GM23338 (cell line): ENCODE data around the gene TTC39B. TPM values are rescaled to one million over a fixed set of nuclear protein-coding genes. Genes with fewer than 3 reads are reported as not detected.

Experiments used
- ATAC-seq: fragments of 200-7000 bp; cut with Tn5 transposase; 3 replicates; pipeline ENCODE4 v1.9.1; 2020
- DNase-seq: peaks from one replicate; pipeline ENCODE4 v3.0.0-alpha.2; 2015; ENCODE audit warnings: low spot score
- H2AFZ ChIP-seq: fragments of 200-600 bp; sonication (generic); 2 replicates; pipeline ENCODE4 v1.8.0; 2016; ENCODE audit warnings: antibody characterized with exemption, mild to moderate bottlenecking, moderate library complexity
- H3F3A ChIP-seq: fragments of 200-600 bp; sonication (generic); replicated peaks from 2 replicates; pipeline ENCODE4 v1.8.0; 2017; ENCODE audit warnings: antibody characterized with exemption, mixed run types, low read depth
- H3K27ac ChIP-seq: fragments of 200-600 bp; sonication (generic); 2 replicates; pipeline ENCODE4 v1.6.1; 2016; ENCODE audit warnings: low read depth
- H3K27me3 ChIP-seq: fragments of 200-600 bp; sonication (generic); 2 replicates; pipeline ENCODE4 v1.8.0; 2016; ENCODE audit warnings: mild to moderate bottlenecking, mixed run types, moderate library complexity; ENCODE audit not compliant: insufficient read depth
- H3K36me3 ChIP-seq: fragments of 200-600 bp; sonication (generic); 2 replicates; pipeline ENCODE4 v1.8.0; 2016; ENCODE audit warnings: mild to moderate bottlenecking; ENCODE audit not compliant: insufficient read depth
- H3K4me1 ChIP-seq: fragments of 200-600 bp; sonication (generic); 2 replicates; pipeline ENCODE4 v1.8.0; 2016; ENCODE audit warnings: mild to moderate bottlenecking, moderate library complexity; ENCODE audit not compliant: insufficient read depth
- H3K4me2 ChIP-seq: fragments of 200-600 bp; sonication (generic); 2 replicates; pipeline ENCODE4 v1.7.1; 2017; ENCODE audit warnings: mixed run types
- H3K4me3 ChIP-seq: fragments of 200-600 bp; sonication (generic); 2 replicates; pipeline ENCODE4 v1.6.1; 2016; ENCODE audit warnings: mixed run types
- H3K79me2 ChIP-seq: fragments of 200-600 bp; sonication (generic); replicated peaks from 2 replicates; pipeline ENCODE4 v1.8.0; 2017; ENCODE audit warnings: mild to moderate bottlenecking; ENCODE audit not compliant: insufficient read depth
- H3K9me2 ChIP-seq: fragments of 200-600 bp; sonication (generic); 2 replicates; pipeline ENCODE4 v1.8.0; 2017; ENCODE audit not compliant: insufficient read depth
- H4K20me1 ChIP-seq: fragments of 200-600 bp; sonication (generic); replicated peaks from 2 replicates; pipeline ENCODE4 v1.8.0; 2017; ENCODE audit warnings: mild to moderate bottlenecking; ENCODE audit not compliant: insufficient read depth
- H3K27ac Mint-ChIP-seq: 2 replicates; pipeline ENCODE4 v1.8.0; 2020; ENCODE audit warnings: inconsistent platforms, mild to moderate bottlenecking, moderate library complexity, mixed read lengths
- H3K27me3 Mint-ChIP-seq: 3 replicates; pipeline ENCODE4 v1.8.0; 2022; ENCODE audit warnings: low read depth, mild to moderate bottlenecking, moderate library complexity, mixed read lengths, inconsistent platforms; ENCODE audit not compliant: insufficient read depth, poor library complexity
- H3K36me3 Mint-ChIP-seq: 3 replicates; pipeline ENCODE4 v1.8.0; 2021; ENCODE audit warnings: low read depth, mild to moderate bottlenecking, inconsistent platforms, moderate library complexity, mixed read lengths
- H3K4me1 Mint-ChIP-seq: 3 replicates; pipeline ENCODE4 v1.8.0; 2020; ENCODE audit warnings: mild to moderate bottlenecking, inconsistent platforms, mixed read lengths
- H3K4me3 Mint-ChIP-seq: 3 replicates; pipeline ENCODE4 v1.8.0; 2021; ENCODE audit warnings: moderate library complexity, mild to moderate bottlenecking, inconsistent platforms, mixed read lengths
- H3K9me3 Mint-ChIP-seq: 3 replicates; pipeline ENCODE4 v1.8.0; 2020; ENCODE audit warnings: moderate library complexity, mild to moderate bottlenecking, inconsistent platforms, mixed read lengths
- EZH2 ChIP-seq: fragments of 200-600 bp; sonication (generic); IDR thresholded peaks from one replicate; pipeline ENCODE4 v1.8.0; 2017; ENCODE audit warnings: antibody characterized with exemption, mild to moderate bottlenecking, low read depth; ENCODE audit not compliant: unreplicated experiment
- ZNF114 ChIP-seq: fragments of 250-450 bp; sonication (Bioruptor Pico); IDR thresholded peaks from 2 replicates; pipeline ENCODE4 v1.5.0; 2020; ENCODE audit warnings: mild to moderate bottlenecking, moderate library complexity
- ZNF331 ChIP-seq: fragments of 250-450 bp; sonication (Bioruptor Pico); IDR thresholded peaks from 2 replicates; pipeline ENCODE4 v1.5.0; 2020; ENCODE audit warnings: low read depth, mild to moderate bottlenecking, moderate library complexity
- polyA plus RNA-seq: library from polyadenylated mRNA; unstranded; fragments of >200 nt; fragmentation: Nextera tagmentation; extraction: Ambion mirVana; gene quantifications from 2 replicates; pipeline ENCODE4 v1.2.1, GENCODE V29; 2016
- total RNA-seq: library from RNA; depleted of rRNA; stranded (reverse); fragments of >200 nt; shearing (Covaris generic); gene quantifications from 2 replicates; pipeline ENCODE4 v1.2.3, GENCODE V29; 2014
- TF ChIP-seq, protein P1 (sequence below): fragments of 250-450 bp; sonication (Bioruptor Pico); IDR thresholded peaks from 2 replicates; pipeline ENCODE4 v1.5.0; 2020; ENCODE audit warnings: mild to moderate bottlenecking, moderate library complexity
- TF ChIP-seq, protein P2 (sequence below), 2 experiments: fragments of 200-600 bp in 1 of 2; sonication (generic) in 1 of 2; conservative IDR thresholded peaks; 2 replicates each; pipeline versions ENCODE4 v1.5.1 to v1.6.1; 2016 to 2017; ENCODE audit warnings: antibody characterized with exemption in 2 of 2, low read depth in 2 of 2, mild to moderate bottlenecking in 2 of 2, moderate library complexity in 1 of 2

The TTC39B gene
- total and polyA plus RNA-seq, 2 experiments from 2014 or later = 2.8 to 11.1 TPM

DNA sequence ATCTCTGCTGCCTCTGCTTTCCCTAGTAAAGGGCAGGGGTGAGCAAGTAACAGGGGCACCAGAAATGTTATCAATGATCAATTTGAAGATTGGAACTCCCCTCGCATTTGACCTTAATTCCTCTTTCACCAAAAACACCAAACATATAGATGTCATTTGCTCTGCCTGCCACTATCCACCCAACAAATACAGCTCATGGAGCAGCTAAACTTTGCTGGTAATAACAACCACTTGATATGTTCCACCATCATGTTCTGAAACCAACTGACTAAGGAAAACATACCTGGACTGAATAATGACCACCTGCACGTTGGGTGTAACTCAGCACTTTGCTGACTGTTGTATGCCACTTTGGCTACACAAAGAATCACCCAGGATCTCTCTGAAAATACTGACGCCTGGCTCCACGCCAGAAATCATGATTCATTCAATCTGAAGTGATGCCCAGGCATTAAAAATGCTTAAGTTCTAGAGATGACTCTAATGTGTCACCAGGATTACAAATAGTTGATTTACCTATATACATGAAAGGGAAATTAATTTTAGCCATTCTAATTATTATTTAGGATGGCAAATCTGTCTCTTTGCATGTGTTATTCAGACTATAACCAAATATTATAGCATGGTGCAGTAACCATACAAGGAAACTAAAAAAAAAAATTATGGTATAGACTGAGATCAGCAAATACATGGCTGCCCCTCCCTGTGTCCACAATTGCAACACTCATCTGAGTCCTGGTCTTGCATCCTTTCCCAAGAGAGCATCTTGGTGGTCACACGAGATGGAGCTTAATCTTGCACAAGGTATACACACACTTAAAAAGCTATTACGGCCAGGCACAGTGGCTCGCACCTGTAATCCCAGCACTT lies 43.1 kb upstream of the TTC39B start (continued):
- TF ChIP-seq, protein P1, sequence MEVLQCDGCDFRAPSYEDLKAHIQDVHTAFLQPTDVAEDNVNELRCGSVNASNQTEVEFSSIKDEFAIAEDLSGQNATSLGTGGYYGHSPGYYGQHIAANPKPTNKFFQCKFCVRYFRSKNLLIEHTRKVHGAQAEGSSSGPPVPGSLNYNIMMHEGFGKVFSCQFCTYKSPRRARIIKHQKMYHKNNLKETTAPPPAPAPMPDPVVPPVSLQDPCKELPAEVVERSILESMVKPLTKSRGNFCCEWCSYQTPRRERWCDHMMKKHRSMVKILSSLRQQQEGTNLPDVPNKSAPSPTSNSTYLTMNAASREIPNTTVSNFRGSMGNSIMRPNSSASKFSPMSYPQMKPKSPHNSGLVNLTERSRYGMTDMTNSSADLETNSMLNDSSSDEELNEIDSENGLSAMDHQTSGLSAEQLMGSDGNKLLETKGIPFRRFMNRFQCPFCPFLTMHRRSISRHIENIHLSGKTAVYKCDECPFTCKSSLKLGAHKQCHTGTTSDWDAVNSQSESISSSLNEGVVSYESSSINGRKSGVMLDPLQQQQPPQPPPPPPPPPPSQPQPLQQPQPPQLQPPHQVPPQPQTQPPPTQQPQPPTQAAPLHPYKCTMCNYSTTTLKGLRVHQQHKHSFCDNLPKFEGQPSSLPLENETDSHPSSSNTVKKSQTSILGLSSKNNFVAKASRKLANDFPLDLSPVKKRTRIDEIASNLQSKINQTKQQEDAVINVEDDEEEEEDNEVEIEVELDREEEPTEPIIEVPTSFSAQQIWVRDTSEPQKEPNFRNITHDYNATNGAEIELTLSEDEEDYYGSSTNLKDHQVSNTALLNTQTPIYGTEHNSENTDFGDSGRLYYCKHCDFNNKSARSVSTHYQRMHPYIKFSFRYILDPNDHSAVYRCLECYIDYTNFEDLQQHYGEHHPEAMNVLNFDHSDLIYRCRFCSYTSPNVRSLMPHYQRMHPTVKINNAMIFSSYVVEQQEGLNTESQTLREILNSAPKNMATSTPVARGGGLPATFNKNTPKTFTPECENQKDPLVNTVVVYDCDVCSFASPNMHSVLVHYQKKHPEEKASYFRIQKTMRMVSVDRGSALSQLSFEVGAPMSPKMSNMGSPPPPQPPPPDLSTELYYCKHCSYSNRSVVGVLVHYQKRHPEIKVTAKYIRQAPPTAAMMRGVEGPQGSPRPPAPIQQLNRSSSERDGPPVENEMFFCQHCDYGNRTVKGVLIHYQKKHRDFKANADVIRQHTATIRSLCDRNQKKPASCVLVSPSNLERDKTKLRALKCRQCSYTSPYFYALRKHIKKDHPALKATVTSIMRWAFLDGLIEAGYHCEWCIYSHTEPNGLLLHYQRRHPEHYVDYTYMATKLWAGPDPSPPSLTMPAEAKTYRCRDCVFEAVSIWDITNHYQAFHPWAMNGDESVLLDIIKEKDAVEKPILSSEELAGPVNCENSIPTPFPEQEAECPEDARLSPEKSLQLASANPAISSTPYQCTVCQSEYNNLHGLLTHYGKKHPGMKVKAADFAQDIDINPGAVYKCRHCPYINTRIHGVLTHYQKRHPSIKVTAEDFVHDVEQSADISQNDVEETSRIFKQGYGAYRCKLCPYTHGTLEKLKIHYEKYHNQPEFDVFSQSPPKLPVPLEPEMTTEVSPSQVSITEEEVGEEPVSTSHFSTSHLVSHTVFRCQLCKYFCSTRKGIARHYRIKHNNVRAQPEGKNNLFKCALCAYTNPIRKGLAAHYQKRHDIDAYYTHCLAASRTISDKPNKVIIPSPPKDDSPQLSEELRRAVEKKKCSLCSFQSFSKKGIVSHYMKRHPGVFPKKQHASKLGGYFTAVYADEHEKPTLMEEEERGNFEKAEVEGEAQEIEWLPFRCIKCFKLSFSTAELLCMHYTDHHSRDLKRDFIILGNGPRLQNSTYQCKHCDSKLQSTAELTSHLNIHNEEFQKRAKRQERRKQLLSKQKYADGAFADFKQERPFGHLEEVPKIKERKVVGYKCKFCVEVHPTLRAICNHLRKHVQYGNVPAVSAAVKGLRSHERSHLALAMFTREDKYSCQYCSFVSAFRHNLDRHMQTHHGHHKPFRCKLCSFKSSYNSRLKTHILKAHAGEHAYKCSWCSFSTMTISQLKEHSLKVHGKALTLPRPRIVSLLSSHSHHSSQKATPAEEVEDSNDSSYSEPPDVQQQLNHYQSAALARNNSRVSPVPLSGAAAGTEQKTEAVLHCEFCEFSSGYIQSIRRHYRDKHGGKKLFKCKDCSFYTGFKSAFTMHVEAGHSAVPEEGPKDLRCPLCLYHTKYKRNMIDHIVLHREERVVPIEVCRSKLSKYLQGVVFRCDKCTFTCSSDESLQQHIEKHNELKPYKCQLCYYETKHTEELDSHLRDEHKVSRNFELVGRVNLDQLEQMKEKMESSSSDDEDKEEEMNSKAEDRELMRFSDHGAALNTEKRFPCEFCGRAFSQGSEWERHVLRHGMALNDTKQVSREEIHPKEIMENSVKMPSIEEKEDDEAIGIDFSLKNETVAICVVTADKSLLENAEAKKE (CRISPR knock-in tag) = no peak
- TF ChIP-seq, protein P2, sequence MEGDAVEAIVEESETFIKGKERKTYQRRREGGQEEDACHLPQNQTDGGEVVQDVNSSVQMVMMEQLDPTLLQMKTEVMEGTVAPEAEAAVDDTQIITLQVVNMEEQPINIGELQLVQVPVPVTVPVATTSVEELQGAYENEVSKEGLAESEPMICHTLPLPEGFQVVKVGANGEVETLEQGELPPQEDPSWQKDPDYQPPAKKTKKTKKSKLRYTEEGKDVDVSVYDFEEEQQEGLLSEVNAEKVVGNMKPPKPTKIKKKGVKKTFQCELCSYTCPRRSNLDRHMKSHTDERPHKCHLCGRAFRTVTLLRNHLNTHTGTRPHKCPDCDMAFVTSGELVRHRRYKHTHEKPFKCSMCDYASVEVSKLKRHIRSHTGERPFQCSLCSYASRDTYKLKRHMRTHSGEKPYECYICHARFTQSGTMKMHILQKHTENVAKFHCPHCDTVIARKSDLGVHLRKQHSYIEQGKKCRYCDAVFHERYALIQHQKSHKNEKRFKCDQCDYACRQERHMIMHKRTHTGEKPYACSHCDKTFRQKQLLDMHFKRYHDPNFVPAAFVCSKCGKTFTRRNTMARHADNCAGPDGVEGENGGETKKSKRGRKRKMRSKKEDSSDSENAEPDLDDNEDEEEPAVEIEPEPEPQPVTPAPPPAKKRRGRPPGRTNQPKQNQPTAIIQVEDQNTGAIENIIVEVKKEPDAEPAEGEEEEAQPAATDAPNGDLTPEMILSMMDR (conservative IDR thresholded peaks at IDR 0.05; ENCODE audit: low read depth in 2 of 2) = no peak

DNA sequence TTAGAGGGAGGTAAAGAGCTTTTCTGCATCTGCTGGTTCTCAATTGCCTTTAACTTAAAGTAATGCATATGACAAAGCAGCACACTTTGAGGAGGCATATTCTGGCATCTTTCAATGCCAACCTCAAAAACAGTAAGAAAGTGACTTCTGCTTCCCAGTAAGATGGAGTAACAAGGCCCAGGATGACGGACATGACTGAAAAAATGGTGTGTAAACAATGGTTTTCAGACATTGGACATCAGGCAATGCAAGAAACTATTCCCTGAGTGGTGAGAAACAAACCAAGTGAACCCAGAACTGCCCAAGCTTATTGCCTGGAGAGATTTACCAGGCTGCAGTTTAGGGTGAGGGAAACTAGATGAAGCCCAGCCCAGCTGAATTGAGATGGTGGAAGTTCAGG lies 39.8 kb upstream of the TTC39B start:
- peaks cover 7% of the 10 kb centered on the region; the same call in 2 of the 3 replicates for H3K9me3 Mint-ChIP-seq
- no peak overlapping the region for H3K4me2 ChIP-seq
- no peaks in the 10 kb centered on the region for H3K36me3 ChIP-seq
- no peak overlapping the region for H3K27ac ChIP-seq
- peaks cover 1% of the 10 kb centered on the region for H3K27me3 Mint-ChIP-seq
- peaks cover 3% of the 10 kb centered on the region; the same call in 1 of the 3 replicates for H3K36me3 Mint-ChIP-seq
- peaks cover 9% of the 10 kb centered on the region for H3K4me1 Mint-ChIP-seq
- H3K4me3 ChIP-seq = no peak overlapping the region
- peaks cover 13% of the 10 kb centered on the region; the same call in 1 of the 2 replicates for H3K4me1 ChIP-seq
- no peaks in the 10 kb centered on the region for H3K27me3 ChIP-seq
- H2AFZ ChIP-seq = peak overlapping the region; percentile 86
- no peak overlapping the region for H3K27ac Mint-ChIP-seq
- ATAC-seq (no peak), DNase-seq (no peak)
- H3K9me2 ChIP-seq = no peaks in the 10 kb centered on the region
- no peaks in the 10 kb centered on the region for H4K20me1 ChIP-seq
- H3K4me3 Mint-ChIP-seq = no peak overlapping the region
- H3F3A ChIP-seq = no peaks in the 10 kb centered on the region
- H3K79me2 ChIP-seq = no peaks in the 10 kb centered on the region
- TF ChIP-seq ZNF331 (CRISPR knock-in tag) = no peak
- no peak for TF ChIP-seq EZH2
- TF ChIP-seq ZNF114 (CRISPR knock-in tag) = no peak
- TF ChIP-seq, protein P1 (CRISPR knock-in tag) = no peak
